CD4-positive, alpha-beta T cell treated with Interleukin-15 for 1 hour (primary cell): ENCODE measurements around the gene RPLP1.

Source experiments
- DNase-seq: peaks from one replicate; pipeline ENCODE4 v3.0.0-alpha.2; 2020

Gene RPLP1

GRCh38 chr15:69472046-69472445 lies 19.4 kb downstream of the RPLP1 start:
- DNase-seq: no peak

- DNase-seq: no peak
These were observed 19.9 kb downstream of the RPLP1 start for GRCh38 chr15:69472562-69472961.

DNA sequence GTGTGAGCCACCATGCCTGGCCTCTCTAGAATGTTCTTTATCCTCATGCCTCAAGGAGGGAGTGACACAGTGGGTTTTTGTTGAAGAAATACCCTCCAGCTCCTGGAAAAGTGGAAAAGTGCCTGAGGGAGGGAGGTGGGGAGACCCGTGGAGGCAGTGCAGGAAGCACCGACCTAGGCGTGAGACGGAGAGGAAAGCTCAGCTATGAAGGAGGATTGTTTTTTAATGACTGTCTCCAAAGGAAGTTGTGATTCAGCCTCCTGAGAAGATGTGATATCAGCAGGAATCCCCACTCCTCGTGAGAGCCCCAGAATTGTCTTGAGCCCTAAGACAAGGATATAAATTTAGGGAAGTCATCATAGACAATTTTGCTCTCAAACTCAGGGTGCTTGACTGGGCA lies 21.7 kb downstream of the RPLP1 start:
- DNase-seq: no peak

DNA sequence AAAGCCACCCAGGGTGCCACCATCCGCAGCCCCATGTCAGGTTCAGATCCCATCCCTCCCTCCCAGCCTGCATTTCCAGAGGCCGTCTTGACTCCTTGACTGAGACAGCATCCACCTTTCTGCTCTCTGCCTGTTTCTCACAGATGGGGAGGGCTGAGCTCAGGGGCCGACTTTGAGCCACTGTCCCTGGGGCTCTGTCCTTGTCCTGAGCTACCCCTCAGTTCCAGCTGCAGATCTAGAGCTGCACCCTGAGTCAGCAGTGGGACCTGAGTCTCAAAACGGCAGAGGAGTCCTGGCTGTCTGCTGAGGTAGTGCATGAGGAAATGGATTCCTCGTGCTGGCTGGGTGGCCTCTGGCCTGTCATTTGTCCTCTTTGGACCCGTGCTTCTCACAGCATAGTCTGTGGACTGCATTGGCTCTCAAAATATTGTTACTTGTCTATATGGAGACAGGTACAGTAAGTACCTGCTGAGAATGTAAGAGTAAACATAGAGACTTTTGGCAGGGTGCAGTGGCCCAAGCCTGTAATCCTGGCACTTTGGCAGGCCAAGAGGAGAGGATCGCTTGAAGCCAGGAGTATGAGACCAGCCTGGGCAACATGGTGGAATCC lies 22.3 kb downstream of the RPLP1 start:
- DNase-seq: no peak

DNA sequence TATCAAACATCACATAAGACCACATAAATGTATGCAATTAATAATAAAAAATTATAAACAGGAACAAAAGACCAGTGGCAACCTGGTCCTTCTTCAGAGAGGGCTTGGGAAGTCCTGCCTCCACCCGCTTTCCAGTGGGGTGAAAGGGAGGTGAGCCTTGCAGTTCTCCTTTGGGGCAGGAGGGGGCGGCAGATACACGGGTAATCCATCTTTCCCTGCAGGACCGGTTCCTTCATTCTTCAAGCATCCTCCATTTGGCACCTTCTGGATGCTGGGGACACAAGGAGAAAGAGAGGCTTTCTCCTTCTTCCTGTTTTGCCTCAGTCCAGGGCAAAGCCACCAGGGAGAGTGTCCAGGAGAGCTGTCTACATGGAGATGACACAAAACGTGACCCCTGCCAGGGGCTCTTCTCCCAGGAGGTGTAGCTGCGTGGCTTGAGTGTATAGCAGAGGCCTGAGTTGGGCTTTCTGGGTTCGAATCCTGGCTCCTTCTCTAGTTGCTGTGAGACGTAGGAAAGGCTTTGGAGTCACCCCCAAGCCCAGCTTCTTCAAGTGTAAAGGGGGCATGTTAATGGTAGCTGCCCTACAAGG lies 23.2 kb downstream of the RPLP1 start:
- DNase-seq: peak; percentile 67

- no peak for DNase-seq
These were observed 24.3 kb downstream of the RPLP1 start for GRCh38 chr15:69476704-69477473.

GRCh38 chr15:69478259-69478781 lies 25.7 kb downstream of the RPLP1 start:
- DNase-seq: no peak

- DNase-seq: no peak
These were observed 26.5 kb downstream of the RPLP1 start for GRCh38 chr15:69479081-69479480.

GRCh38 chr15:69479971-69480370 lies 27.4 kb downstream of the RPLP1 start:
- no peak for DNase-seq

DNA sequence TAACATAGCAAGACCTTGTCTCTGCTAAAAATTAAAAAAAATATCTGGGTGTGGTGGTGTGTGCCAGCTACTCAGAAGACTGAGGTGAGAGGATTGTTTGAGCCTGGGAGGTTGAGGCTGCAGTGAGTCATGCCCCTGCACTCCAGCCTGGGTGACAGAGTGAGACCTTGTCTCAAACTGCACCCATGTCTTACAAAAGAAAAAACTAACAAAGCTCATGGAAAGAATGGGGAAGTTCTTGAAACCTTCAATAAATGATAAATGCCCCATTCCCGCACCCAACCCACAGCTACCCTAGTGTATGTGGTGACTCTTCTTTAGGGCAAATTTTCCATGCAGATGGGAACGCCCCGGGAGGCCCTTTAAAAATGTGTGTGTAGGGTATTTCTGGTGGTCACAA lies 28.3 kb downstream of the RPLP1 start:
- no peak for DNase-seq

DNA sequence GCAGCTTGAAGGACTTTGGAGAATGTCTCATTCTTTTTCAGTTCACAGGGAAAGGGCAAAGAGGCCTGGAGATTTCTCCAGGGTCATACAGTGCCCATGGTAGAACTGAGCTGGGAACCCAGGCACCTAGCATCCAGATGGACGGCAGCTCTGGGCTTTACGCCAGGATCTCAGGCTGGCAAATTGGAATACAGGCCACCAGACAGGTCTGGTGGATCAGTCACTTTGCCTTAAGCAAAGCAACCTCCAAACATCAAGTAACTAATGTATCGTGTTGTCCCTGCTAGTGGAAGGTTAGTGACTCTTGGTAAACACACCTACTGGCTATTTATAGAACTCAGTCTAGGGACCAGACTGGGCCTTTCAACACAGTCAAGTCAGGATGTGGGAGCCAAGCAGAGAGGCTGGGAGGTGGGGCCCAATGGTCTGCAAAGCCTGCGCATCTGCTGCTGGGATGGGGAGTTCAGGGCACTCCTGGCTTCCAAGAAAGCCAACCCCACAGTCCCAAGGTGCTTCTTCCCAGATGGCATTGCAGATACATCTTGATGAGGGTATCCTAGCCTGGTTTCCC lies 30.2 kb downstream of the RPLP1 start:
- DNase-seq: no peak

GRCh38 chr15:69484837-69485236 lies 32.2 kb downstream of the RPLP1 start:
- no peak for DNase-seq

DNA sequence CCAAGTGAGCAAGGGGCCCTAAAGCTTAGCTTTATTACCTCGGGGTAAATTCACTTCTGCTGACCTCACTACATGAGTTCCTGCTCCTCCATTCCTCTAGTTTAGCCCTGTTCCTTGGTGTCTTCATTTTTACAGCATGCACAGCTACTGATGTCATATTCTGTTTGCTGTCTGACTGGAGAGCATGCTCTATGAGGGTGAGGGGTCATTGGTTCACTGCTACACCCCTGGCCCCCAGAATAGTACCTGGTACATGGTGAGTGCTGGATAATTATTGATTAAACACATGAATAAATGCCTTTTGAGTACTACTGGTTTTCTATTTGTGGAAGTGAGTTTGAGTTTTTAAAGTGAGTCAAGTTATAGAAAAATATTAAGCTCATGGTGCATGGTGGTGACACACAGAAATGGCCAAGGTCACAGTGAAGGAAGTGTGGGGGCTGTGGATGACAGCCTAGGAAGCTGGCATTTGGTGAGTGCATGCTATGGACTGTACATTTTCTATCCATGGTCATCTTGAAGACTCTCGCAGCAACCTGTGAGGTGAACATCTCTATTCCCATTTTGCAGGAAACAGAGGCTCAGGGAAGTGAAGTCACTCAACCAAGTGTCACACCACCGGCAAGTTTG lies 34.0 kb downstream of the RPLP1 start:
- no peak for DNase-seq

GRCh38 chr15:69489073-69489571 lies 36.5 kb downstream of the RPLP1 start:
- DNase-seq: no peak

DNA sequence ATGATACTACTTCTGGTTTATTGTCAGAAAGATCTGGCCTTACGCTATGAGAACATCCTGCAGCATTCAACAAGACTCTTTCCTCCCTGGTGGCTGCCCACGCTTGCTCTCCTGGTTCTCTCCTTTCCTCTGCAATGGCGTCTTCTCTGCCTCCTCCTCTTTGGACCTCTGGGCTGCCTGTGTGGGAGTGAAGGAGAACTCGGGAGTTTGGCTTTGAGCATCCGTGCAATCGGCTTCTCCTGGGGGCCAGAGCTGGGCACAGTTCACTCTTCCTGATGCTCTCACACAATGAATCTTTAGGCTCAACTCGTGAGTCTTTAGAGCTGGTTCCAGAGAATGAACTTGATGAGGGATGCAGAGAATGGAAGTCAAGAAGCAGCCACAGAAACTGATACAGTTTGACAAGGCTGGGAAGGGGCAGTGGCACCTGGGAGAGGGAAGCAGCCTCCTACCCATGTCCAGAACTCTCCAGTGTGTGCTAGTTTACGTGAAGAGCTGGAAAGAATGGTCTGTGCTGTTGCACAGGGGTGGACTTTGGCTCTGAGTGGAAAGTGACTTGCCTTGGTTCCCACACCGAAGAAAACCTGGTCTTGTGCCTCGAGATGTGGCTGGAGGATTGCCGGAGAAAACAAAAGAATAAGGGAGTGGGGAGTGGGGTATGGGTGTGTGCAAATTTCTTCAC lies 37.9 kb downstream of the RPLP1 start:
- DNase-seq: no peak

DNA sequence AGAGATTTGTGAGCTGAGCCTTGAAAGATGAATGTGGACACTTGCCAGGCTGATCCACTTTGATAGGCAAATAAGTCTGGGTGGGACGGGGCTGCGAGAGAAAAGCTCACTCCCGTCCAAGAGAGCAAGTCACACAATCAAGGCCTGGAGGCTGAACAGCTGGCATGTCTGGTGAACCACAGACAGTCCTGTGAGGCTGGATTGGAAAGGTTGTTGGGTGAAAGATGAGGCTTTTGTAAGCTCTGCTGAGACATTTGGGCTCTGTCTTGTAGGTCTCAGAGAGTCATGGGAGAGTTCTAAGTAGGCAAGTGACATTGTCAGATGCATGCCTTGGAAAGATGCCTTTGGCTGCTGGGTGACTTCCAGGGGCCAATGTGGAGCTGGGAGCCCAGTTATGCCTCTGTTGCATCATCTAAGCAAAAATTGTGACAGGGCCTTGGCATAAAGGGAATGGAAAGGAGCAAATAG lies 38.5 kb downstream of the RPLP1 start:
- DNase-seq: no peak

DNA sequence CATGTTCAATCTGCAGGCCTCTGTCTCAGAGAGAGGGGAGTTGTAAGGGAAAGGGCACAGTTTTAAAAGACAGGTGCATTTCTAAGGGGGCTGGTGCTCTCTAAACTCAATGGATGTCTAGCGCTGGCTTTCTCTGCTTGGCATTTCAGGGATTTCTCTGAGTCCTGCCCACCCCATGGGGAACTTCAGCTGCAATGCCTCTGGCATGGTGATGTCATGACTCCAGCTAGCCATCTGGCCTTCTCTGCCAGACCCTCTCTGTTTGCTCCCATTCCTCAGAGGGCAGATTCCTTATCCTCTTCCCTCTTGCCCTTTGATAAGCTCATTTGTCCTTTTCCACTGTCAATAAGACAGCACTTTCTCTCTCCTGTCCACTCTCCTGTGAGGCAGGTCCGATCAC lies 40.8 kb downstream of the RPLP1 start:
- DNase-seq: no peak

DNA sequence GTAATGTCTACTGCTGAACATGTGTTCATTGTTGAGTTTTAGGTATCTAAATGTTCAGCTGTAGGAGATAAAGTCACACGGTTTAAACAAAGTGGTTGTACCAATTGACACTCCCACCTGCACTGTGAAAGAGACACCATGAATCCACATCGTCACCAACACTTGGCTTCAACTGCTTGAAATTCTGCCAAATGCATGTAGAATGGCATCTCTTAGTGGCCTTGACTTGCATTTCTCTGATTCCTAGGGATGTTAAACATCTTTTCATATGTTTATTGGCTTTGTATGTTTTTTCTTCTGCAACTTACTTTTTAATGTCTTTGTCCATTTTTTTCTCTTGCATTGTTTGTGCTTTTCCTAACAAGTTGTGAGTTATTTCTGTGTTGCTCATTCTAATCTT lies 43.4 kb downstream of the RPLP1 start:
- no peak for DNase-seq

GRCh38 chr15:69497076-69497475 lies 44.5 kb downstream of the RPLP1 start:
- DNase-seq: no peak

- no peak for DNase-seq
These were observed 45.0 kb downstream of the RPLP1 start for GRCh38 chr15:69497667-69498066.

- DNase-seq: no peak
These were observed 45.7 kb downstream of the RPLP1 start for GRCh38 chr15:69498282-69498681.

DNA sequence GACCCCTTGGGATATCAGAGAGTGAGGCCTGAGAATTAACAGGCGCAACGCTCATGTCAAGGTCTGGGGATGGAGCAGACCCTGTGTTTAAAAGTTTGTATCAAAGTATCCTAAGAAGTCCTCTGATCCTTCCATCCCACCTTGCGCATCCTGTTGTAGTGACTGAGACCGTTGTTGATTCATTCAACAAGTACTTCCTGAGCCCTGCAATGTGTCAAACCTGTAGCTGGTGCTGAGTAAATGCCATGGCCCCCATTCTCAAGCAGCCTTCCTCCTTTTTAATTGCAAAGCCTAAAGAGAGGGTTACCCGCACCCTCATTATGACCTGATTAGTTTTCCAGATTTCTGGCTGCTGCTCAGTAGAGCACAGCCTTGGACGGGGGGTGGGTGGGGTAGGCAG lies 46.4 kb downstream of the RPLP1 start:
- DNase-seq: no peak
